Adipocyte (in vitro differentiated cells): ENCODE data around the gene CTAGE4.
"Not testable (repeated sequence)": the region's sequence is repeated elsewhere in the genome, so short reads cannot be mapped to it uniquely, and the experiment has no call there.

Source experiments
- DNase-seq: peaks from one replicate; pipeline ENCODE4 v3.0.0-alpha.2; 2015; ENCODE audit warnings: low read depth
- H3K27me3 ChIP-seq: replicated peaks from 2 replicates; pipeline ENCODE4 v1.7.0; 2013; ENCODE audit warnings: mild to moderate bottlenecking, low read length, moderate library complexity; ENCODE audit not compliant: control insufficient read depth, insufficient read depth
- H3K36me3 ChIP-seq: 2 replicates; pipeline ENCODE4 v1.7.0; 2013; ENCODE audit warnings: low read length, mild to moderate bottlenecking, moderate library complexity; ENCODE audit not compliant: control insufficient read depth, insufficient read depth, severe bottlenecking
- H3K4me1 ChIP-seq: 2 replicates; pipeline ENCODE4 v1.7.0; 2013; ENCODE audit warnings: mild to moderate bottlenecking, low read length, moderate library complexity; ENCODE audit not compliant: control insufficient read depth, insufficient read depth
- H3K4me3 ChIP-seq: 2 replicates; pipeline ENCODE4 v1.7.0; 2013; ENCODE audit warnings: mild to moderate bottlenecking, low read length, moderate library complexity
- H3K9ac ChIP-seq: 2 replicates; pipeline ENCODE4 v1.7.0; 2013; ENCODE audit warnings: mild to moderate bottlenecking, low read length, moderate library complexity
- H3K9me3 ChIP-seq: 2 replicates; pipeline ENCODE4 v1.7.0; 2013; ENCODE audit warnings: mild to moderate bottlenecking, low read length, moderate library complexity; ENCODE audit not compliant: control insufficient read depth

The CTAGE4 gene

GRCh38 chr7:144217200-144217599 is 33.9 kb downstream of the CTAGE4 start:
- not testable (repeated sequence) for H3K9ac ChIP-seq, H3K4me3 ChIP-seq, H3K36me3 ChIP-seq, DNase-seq, H3K4me1 ChIP-seq, H3K9me3 ChIP-seq, H3K27me3 ChIP-seq

- H3K9ac ChIP-seq, H3K4me1 ChIP-seq, H3K36me3 ChIP-seq, H3K4me3 ChIP-seq, DNase-seq, H3K27me3 ChIP-seq, H3K9me3 ChIP-seq: not testable (repeated sequence)
Observed at GRCh38 chr7:144218581-144218980, 35.3 kb downstream of the CTAGE4 start.

GRCh38 chr7:144219149-144219548 is 35.9 kb downstream of the CTAGE4 start:
- not testable (repeated sequence) for H3K4me3 ChIP-seq, H3K9ac ChIP-seq, H3K27me3 ChIP-seq, H3K36me3 ChIP-seq, DNase-seq, H3K9me3 ChIP-seq, H3K4me1 ChIP-seq

- H3K27me3 ChIP-seq, H3K9me3 ChIP-seq: not testable (repeated sequence)
Observed at GRCh38 chr7:144220531-144220930, 37.3 kb downstream of the CTAGE4 start.

GRCh38 chr7:144223675-144224074 is 40.4 kb downstream of the CTAGE4 start:
- not testable (repeated sequence) for H3K27me3 ChIP-seq, H3K9ac ChIP-seq, H3K4me1 ChIP-seq, H3K9me3 ChIP-seq, DNase-seq, H3K4me3 ChIP-seq, H3K36me3 ChIP-seq

More at GRCh38 chr7:144220531-144220930, 37.3 kb downstream of the CTAGE4 start:
- H3K4me3 ChIP-seq, H3K36me3 ChIP-seq, DNase-seq, H3K9ac ChIP-seq, H3K4me1 ChIP-seq: not testable (repeated sequence)

- DNase-seq, H3K27me3 ChIP-seq, H3K4me1 ChIP-seq, H3K36me3 ChIP-seq, H3K4me3 ChIP-seq, H3K9me3 ChIP-seq, H3K9ac ChIP-seq: not testable (repeated sequence)
Observed at GRCh38 chr7:144226866-144227265, 43.6 kb downstream of the CTAGE4 start.

- not testable (repeated sequence) for DNase-seq, H3K9ac ChIP-seq, H3K9me3 ChIP-seq, H3K4me3 ChIP-seq, H3K4me1 ChIP-seq, H3K27me3 ChIP-seq, H3K36me3 ChIP-seq
Observed at GRCh38 chr7:144228810-144229209, 45.5 kb downstream of the CTAGE4 start.

- not testable (repeated sequence) for H3K4me3 ChIP-seq, H3K4me1 ChIP-seq, H3K9me3 ChIP-seq, DNase-seq, H3K36me3 ChIP-seq, H3K9ac ChIP-seq, H3K27me3 ChIP-seq
Observed at GRCh38 chr7:144231027-144231426, 47.8 kb downstream of the CTAGE4 start.

GRCh38 chr7:144233039-144233438 is 49.8 kb downstream of the CTAGE4 start:
- H3K36me3 ChIP-seq, H3K27me3 ChIP-seq, H3K4me1 ChIP-seq, H3K9me3 ChIP-seq, DNase-seq, H3K9ac ChIP-seq, H3K4me3 ChIP-seq: not testable (repeated sequence)
